OCI-M2 (cell line): ENCODE measurements around the gene ATP6V0C.
"Not testable (repeated sequence)": the region's sequence is repeated elsewhere in the genome, so short reads cannot be mapped to it uniquely, and the experiment has no call there.

ENCODE experiments used
- DNase-seq: peaks from one replicate; lab custom pipeline; 2025; ENCODE audit not compliant: unreplicated experiment; lab: John Stamatoyannopoulos, UW

ATP6V0C gene

GRCh38 chr16:2474877-2475412 is 38.8 kb upstream of the ATP6V0C start, which contains the start of gene TBC1D24:
Gene TBC1D24 (plus strand): TSS chr16:2475127. CDS start chr16:2496149, 21,022 bp downstream.
- no peak for DNase-seq

- no peak for DNase-seq
Measured at GRCh38 chr16:2475413-2476344, 38.1 kb upstream of the ATP6V0C start.

GRCh38 chr16:2476345-2476720 is 37.4 kb upstream of the ATP6V0C start:
- no peak for DNase-seq

DNA sequence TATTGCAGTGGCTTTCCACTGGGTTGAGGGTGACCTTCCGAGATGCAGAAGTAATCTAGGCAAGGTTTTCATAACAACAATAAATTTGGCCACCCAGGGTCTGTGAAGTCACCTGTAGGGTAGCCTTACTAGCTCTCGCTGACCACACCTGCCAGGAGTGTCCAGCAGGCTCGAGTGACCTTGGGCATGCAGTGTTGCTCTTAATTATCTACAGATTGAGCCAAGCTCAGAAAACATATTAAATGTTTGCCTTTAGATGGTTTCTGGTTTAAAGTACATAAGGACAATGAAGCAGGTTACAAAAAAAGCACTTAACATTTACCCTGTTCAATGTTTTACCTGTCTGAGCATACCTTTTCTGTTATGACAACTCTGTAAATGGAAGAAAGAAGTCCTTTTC is 37.0 kb upstream of the ATP6V0C start:
- DNase-seq, result no peak

- no peak for DNase-seq
Measured at GRCh38 chr16:2477327-2477726, 36.4 kb upstream of the ATP6V0C start.

DNA sequence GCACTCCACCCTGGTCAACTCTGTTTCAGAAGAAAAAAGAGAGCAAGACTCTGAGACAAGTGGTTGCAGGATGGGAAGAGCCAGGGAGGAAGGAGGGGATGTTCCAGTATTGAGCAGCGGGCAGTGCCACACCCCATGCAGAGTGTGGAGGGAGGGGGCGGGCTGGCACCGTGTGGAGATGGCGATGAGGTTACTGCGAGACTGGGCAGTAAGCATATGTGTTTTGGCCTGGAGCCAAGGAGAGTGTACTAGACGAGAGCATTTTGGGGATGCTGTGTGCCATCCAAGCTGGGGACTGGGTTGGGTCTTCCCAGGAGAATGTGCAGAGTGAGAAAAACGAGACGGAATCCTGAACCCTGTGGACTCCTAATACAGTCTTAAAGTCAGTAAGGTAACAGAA is 35.5 kb upstream of the ATP6V0C start:
- DNase-seq, result no peak

DNA sequence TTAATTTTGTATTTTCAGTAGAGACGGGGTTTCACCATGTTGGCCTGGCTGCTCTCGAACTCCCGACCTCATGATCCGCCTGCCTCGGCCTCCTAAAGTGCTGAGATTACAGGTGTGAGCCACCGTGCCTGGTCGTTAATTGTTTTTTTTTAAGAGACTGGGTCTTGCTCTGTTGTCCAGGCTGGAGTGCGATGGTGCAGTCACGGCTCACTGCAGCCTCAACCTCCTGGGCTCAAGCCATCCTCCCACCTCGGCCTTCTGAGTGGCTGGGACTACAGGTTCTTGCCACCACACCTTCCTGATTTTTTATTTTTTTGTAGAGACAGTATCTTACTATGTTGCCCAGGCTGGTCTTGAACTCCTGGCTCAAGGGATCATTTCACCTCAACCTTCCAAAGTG is 33.8 kb upstream of the ATP6V0C start:
- DNase-seq, result not testable (repeated sequence)

GRCh38 chr16:2480948-2481347 is 32.8 kb upstream of the ATP6V0C start:
- no peak for DNase-seq

DNA sequence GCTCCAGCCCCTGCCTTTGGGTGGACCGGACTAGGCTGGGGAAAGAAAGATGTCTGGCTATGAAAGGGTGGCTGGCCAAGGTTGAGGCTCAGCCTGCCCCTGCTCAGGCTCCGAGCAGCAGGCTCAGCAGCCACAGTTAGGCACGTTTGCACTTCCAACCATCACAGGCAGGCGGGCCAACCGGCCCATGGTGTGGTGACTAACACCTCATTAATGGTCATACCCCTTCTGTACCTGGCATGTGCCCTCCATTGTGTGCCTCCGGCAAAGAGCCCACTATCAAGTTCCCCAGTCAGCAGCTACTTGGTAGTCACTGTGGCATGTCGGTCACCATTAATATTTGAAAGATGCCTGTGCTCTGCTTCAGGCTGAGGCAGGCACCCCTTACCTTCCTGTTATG is 32.1 kb upstream of the ATP6V0C start:
- no peak for DNase-seq

GRCh38 chr16:2482249-2482648 is 31.5 kb upstream of the ATP6V0C start:
- DNase-seq, result no peak

DNA sequence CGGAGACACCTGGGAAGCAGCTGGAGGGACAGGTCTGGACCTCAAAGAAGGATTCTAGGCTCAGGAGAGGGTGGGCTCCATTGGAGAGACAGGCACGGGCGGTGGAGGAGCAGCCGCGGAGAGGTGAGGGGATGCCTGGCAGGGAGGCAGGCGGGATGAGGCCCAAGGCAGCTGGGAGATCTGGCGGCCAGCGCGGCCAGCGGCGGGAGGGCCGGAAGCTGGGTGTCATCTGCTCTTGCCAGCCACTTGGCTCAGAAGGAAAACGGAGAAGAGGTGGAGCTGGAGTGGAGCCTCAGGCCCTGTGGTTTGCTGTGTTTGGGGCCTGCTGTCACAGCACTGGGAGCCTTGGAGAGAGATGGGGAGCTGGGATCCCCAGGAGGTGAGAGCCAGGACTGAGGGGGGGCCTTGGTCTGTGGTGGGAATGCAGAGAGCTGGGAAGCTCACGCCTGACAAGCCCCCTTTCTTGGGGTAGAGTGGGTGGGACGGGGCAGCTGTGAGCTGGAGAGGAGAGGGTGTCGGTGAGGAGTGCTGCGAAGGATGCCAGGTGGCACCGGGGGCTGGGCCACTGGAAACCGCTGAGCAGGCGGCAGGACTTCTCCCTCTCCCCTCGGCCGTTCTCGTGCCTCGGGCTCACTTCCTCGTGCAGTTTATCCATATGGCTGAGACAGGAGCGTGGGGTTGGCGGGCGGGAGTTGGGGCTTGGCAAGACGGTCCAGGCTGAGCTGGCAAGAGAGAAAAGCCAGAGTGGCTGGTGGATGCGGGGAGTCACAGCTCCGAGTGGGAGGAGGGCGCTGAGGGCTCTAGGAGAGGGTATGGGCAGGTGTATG is 30.8 kb upstream of the ATP6V0C start:
- no peak for DNase-seq

- no peak for DNase-seq
Measured at GRCh38 chr16:2483939-2484897, 29.5 kb upstream of the ATP6V0C start.

DNA sequence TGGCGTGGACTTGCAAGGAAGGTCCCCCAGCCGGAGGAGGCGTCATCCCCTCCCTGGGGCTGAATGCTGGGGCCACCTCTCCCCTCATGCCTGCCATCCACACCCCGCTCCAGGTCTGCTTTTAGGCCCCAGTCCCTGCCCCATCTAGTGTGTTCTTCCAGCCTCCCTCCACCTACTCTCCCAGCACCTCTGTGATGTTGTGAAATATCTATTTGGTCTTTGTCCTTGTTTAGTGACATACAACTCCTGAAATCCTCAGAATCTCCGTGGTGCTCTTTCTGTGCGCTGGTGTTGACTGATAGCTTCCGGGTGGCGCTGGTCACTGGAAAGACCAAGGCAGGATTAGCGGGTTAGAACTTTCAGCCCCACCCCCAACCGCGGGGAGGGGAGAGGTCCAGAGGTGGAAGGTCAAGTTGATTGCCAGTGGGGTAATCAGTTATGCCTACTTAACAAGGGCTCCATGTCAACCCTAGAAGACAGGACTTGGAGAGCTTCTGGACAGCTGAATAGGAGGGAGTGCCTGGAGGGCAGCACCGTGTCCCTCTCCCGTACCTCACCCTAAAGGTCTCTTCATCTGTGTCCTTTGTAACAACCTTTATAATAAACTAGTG is 28.7 kb upstream of the ATP6V0C start:
- DNase-seq, result no peak

- DNase-seq, result no peak
Measured at GRCh38 chr16:2485811-2486507, 27.8 kb upstream of the ATP6V0C start.

DNA sequence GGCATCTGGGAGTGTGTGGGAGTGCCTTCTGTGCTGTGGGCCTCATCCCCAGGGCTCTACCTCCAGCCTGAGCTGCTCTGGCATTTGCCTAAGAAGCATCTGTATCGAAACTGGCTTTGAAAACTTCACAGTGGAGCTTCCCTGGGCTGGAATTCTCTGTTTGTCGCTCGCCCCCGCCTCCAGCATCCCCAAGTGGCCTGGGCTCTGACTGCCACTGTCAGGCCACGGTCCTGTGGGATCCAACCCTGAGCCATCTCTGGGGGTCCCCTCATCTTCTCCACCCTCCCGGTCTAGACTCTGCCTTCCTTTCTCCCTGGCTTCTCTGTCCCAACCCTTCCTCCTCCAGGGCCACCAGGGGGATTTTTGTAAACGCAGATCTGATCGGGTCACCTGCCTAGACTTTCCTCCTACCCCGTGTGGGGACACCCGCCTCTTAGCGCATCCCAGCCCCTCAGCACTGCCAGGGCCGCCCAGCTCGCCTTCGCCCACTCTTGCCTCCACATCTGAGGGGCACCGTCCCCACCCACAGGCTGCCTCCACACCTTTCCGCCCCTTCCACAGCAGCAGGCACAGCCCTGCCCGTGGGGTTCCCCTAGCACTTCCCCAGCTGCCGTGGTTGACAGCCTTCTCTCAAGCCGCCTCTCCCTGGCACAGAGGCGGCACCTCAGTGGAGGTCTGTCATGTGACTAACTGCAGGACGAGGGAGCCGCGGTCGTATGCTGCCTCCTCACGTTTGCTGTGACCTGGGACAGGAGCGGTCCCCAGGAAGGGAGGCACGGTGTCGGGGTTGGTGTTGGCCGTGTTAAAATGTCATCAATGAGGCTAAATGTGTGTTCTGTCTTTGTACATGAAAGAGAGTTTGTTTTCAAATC is 26.9 kb upstream of the ATP6V0C start:
- DNase-seq, result no peak

DNA sequence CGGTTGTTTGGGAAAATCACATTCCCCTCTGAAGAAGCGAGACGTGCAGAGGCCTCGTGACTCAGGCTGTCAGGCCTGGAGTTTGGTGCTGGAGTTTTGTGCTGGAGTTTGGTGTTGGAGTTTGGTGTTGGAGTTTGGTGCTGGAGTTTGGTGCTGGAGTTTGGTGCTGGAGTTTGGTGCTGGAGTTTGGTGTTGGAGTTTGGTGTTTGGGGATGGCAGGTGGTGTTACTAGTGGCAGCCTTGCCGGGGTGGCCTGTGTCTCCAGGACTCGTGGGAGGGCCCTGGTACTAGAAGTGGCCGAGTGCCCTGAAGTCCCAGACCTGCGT is 26.3 kb upstream of the ATP6V0C start:
- DNase-seq, result no peak

GRCh38 chr16:2487903-2488531 is 25.7 kb upstream of the ATP6V0C start:
- no peak for DNase-seq

DNA sequence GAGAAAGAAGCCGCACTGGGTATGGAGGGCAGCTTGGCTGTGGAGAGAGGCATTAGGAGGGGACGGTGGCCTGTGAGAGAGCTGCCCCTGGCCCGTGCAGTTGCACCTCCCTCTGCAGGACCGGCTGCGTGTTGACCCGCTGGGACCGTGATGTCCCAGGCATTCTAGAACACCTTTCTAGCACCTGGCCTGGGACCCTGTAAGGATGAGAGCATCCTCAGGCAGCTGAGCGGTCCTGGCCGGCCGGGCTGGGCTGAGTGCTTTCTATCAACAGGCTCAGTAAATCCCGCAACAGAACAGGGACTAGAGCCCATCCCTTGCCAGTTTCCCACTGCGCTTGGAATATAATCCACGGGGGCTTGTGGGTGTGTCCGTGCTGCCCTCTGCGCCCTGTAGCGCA is 24.2 kb upstream of the ATP6V0C start:
- no peak for DNase-seq
